ENCODE data around the gene TPCN2.

Gene TPCN2

DNA sequence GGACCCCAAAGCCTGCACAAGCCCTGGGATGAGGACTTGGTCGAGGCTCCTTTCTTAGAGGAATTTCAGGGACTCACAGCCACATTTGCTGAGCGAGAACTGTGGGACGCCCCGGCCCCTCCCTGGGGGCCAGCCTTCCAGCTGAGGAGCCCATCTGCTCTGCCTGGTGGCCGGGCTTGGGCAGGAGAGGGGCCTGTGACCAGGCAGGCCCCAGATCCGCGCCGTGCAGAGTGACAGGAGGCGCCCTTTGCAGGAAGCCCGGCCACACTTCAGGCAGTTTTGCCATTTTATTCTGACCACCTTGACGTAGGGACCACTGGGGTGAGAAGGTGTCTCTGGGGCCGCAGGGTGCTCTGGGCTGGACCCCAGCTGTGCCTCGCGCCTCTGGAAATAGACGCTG lies 35.6 kb downstream of the TPCN2 start:
- H3K4me3 ChIP-seq: no peak overlapping the region
- DNase-seq (ENCODE audit: low spot score): no peak
- no peak overlapping the region for H3K27ac ChIP-seq
- TF ChIP-seq, protein P1, sequence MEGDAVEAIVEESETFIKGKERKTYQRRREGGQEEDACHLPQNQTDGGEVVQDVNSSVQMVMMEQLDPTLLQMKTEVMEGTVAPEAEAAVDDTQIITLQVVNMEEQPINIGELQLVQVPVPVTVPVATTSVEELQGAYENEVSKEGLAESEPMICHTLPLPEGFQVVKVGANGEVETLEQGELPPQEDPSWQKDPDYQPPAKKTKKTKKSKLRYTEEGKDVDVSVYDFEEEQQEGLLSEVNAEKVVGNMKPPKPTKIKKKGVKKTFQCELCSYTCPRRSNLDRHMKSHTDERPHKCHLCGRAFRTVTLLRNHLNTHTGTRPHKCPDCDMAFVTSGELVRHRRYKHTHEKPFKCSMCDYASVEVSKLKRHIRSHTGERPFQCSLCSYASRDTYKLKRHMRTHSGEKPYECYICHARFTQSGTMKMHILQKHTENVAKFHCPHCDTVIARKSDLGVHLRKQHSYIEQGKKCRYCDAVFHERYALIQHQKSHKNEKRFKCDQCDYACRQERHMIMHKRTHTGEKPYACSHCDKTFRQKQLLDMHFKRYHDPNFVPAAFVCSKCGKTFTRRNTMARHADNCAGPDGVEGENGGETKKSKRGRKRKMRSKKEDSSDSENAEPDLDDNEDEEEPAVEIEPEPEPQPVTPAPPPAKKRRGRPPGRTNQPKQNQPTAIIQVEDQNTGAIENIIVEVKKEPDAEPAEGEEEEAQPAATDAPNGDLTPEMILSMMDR (IDR thresholded peaks at IDR 0.05): no peak

DNA sequence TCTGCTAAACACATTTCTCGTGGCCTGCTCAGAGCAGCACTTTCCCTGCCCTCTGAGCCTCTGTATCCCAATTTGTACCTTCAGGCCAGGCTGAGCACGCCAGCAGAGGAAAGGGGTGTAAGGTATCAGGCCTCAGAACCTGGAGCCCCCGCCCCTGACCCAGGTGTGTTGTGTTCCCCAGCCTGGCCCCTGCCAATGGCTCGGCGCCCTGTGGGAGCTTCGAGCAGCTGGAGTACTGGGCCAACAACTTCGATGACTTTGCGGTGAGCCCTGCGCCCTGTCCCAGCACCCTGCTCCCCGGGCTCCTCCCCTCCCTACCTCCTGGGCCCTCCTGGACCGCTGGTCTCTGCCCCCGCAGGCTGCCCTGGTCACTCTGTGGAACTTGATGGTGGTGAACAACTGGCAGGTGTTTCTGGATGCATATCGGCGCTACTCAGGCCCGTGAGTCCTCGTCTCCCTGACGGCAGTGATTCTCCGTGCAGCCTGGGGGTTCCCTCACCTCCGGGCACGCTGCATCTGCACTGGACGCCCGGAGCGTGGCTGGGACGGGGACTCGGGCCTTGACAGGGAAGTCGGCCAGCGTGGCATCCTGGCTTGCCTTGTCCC lies 36.9 kb downstream of the TPCN2 start:
- TF ChIP-seq, protein P1 (IDR thresholded peaks at IDR 0.05): no peak
- DNase-seq (ENCODE audit: low spot score): no peak
- no peak overlapping the region for H3K4me3 ChIP-seq
- peak overlapping the region in 1 of 2 donors; percentile 2 for H3K27ac ChIP-seq

DNA sequence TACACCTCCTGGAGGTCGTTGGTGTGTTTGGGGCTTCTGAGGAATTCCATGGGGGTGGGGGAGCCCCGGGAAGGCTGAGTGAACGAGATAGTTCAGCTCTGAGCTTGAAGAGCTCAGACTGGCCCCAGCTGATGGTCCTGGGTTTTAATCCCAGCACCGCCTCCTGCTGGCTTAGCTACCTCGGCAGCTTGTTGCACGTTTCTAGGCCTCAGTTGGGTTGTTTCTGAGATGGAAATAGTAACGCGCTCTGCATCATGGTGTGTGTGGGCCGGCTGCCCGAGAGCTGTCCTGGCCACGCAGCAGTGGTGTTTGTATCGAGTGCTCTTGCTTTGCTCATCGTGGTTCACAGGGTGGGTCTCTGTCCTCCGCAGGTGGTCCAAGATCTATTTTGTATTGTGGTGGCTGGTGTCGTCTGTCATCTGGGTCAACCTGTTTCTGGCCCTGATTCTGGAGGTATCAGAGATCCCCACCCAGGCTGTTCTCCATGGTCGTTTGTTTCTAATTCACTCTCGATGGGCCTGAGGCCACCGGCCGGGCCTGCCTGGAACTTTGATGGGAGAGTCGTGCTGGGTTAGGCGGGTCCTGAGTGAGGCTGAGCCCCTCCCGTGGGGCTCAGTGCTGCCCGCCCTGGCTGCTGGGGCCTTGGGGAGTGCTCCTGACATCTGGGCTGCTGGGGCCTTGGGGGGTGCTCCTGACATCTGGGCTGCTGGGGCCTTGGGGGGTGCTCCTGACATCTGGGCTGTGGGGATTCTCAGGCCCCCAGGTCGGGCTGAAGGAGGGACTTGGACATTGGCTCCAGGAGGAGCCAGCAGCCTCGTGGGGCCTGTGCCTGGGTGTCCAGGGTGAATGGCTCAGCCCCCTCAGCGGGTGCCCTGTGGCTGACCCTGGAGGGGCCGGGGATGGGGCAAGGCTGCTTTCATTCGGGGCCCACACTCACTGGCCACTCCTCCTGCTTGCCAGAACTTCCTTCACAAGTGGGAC lies 37.7 kb downstream of the TPCN2 start:
- peak overlapping the region in 1 of 2 donors; percentile 42 for H3K27ac ChIP-seq
- TF ChIP-seq, protein P1 (IDR thresholded peaks at IDR 0.05): no peak
- H3K4me3 ChIP-seq: no peak overlapping the region
- DNase-seq (ENCODE audit: low spot score): no peak

DNA sequence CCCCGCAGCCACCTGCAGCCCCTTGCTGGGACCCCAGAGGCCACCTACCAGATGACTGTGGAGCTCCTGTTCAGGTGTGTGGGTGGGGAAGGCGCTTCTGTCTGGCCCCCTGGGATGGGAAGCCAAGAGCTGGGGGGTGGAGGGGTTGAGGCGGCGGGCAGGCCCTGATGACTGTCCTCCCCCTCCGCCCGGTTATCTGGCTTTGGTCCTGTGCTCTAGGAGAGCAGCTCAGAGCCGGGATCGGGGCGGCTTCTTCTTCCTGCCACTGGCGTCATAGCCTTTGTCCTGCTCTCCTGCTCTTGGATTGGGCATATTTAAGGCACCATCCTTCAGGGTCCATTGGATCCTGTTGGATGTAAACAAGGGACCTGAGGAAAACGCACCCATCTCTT lies 38.4 kb downstream of the TPCN2 start:
- no peak for DNase-seq (ENCODE audit: low spot score)
- Histone ChIP-seq H3K27ac (peak overlapping the region in 1 of 2 donors; percentile 42), H3K4me3 (no peak overlapping the region)

DNA sequence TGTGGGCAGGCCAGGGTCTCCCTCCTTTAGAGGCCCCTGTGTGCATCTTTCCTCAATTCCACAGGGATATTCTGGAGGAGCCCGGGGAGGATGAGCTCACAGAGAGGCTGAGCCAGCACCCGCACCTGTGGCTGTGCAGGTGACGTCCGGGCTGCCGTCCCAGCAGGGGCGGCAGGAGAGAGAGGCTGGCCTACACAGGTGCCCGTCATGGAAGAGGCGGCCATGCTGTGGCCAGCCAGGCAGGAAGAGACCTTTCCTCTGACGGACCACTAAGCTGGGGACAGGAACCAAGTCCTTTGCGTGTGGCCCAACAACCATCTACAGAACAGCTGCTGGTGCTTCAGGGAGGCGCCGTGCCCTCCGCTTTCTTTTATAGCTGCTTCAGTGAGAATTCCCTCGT lies 39.1 kb downstream of the TPCN2 start:
- DNase-seq (ENCODE audit: low spot score): no peak

More for the DNA sequence above, 38.4 kb downstream of the TPCN2 start:
- TF ChIP-seq, protein P1 (IDR thresholded peaks at IDR 0.05): no peak

DNA sequence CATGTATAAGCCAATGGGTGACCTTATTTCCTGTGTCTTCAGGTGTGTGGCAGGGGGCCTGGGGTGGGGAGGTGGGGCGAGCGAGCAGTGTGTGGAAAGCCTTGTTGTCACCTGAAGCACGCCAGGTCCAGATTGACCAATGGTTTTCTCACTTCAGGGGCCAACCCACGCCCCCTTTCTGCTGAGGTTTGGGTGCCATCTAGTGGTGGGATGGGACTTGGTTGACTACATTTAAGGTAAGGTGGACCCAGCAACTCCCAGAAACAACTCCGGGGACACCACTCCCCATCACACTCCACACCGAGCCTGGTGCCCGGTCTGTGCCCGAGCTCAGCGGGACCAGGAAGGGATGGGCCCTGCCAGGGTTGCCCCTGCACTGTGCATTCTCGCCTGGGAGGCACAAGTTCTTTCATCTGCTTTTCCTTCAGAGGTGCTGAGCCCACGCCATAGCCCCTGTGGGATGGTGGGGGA lies 40.0 kb downstream of the TPCN2 start:
- TF ChIP-seq, protein P1 (IDR thresholded peaks at IDR 0.05): peak; percentile 62
- DNase-seq (ENCODE audit: low spot score): no peak
- Histone ChIP-seq H3K4me3 (no peak overlapping the region), H3K27ac (no peak overlapping the region)

More for the DNA sequence above, 39.1 kb downstream of the TPCN2 start:
- Histone ChIP-seq H3K4me3 (no peak overlapping the region), H3K27ac (no peak overlapping the region)
- TF ChIP-seq, protein P1 (IDR thresholded peaks at IDR 0.05): no peak

Measured in coronary artery (tissue), 2 donors.